Measurements from ENCODE around the gene S100A3. TPM values are rescaled to one million over a fixed set of nuclear protein-coding genes. Genes with fewer than 3 reads are reported as not detected.

Gene S100A3
- total and polyA plus RNA-seq, 3 donors from 2014 or later, result 0.67 TPM; not detected in 2

- intact Hi-C loops (cut with DNase I; ENCODE audit: low total_unique reads), result no loop called here
- TF ChIP-seq POLR2A (IDR thresholded peaks at IDR 0.05) (no peak), CTCF (IDR thresholded peaks at IDR 0.05) (no peak)
- H3K4me1 ChIP-seq, result peaks cover 16% of the 10 kb centered on the region
- 76 to 91% methylated on average over 2 of the region's 2 CpGs for WGBS, 2 donors
- H3K27ac ChIP-seq, result no peak overlapping the region
- H3K27me3 ChIP-seq, result no peaks in the 10 kb centered on the region
- H3K36me3 ChIP-seq (ENCODE audit: low read depth, missing control alignments), result no peaks in the 10 kb centered on the region
- no peaks in the 10 kb centered on the region for H3K9me3 ChIP-seq
- no peak for DNase-seq
- no peak overlapping the region for H3K4me3 ChIP-seq
Measured at GRCh38 chr1:153553830-153554541, 4.9 kb upstream of the S100A3 start.

- Histone ChIP-seq H3K4me1 (peaks cover 20% of the 10 kb centered on the region), H3K4me3 (no peak overlapping the region), H3K9me3 (no peaks in the 10 kb centered on the region), H3K27ac (no peak overlapping the region), H3K27me3 (no peaks in the 10 kb centered on the region), H3K36me3 (ENCODE audit: low read depth, missing control alignments) (no peaks in the 10 kb centered on the region)
- DNase-seq, result no peak
- intact Hi-C loops (cut with DNase I; ENCODE audit: low total_unique reads), result no loop called here
- TF ChIP-seq POLR2A (IDR thresholded peaks at IDR 0.05), result no peak
- TF ChIP-seq CTCF (IDR thresholded peaks at IDR 0.05), result no peak
- 76 to 83% methylated on average over 12 of the region's 12 CpGs for WGBS, 2 donors
Measured at GRCh38 chr1:153553096-153553495, 4.0 kb upstream of the S100A3 start.

GRCh38 chr1:153552335-153552734 lies 3.3 kb upstream of the S100A3 start:
- DNase-seq, result no peak
- Histone ChIP-seq H3K4me3 (no peak overlapping the region), H3K27ac (no peak overlapping the region), H3K4me1 (peaks cover 20% of the 10 kb centered on the region), H3K36me3 (ENCODE audit: low read depth, missing control alignments) (no peaks in the 10 kb centered on the region), H3K9me3 (no peaks in the 10 kb centered on the region), H3K27me3 (no peaks in the 10 kb centered on the region)
- 93 to 94% methylated on average over 8 of the region's 8 CpGs for WGBS, 2 donors
- intact Hi-C loops (cut with DNase I; ENCODE audit: low total_unique reads), result no loop called here
- no peak for TF ChIP-seq POLR2A (IDR thresholded peaks at IDR 0.05)
- no peak for TF ChIP-seq CTCF (IDR thresholded peaks at IDR 0.05)

- intact Hi-C loops (cut with DNase I; ENCODE audit: low total_unique reads), result no loop called here
- Histone ChIP-seq H3K36me3 (ENCODE audit: low read depth, missing control alignments) (no peaks in the 10 kb centered on the region), H3K9me3 (no peaks in the 10 kb centered on the region), H3K27ac (no peak overlapping the region), H3K4me1 (peaks cover 23% of the 10 kb centered on the region), H3K4me3 (no peak overlapping the region), H3K27me3 (no peaks in the 10 kb centered on the region)
- no peak for DNase-seq
- TF ChIP-seq POLR2A (IDR thresholded peaks at IDR 0.05) (no peak), CTCF (IDR thresholded peaks at IDR 0.05) (no peak)
- WGBS, 2 donors, result 85 to 87% methylated on average over 10 of the region's 10 CpGs
Measured at GRCh38 chr1:153550827-153551500, 1.9 kb upstream of the S100A3 start.
